ENCODE measurements around the gene AFF3. TPM values are rescaled to one million over a fixed set of nuclear protein-coding genes. Genes with fewer than 3 reads are reported as not detected.

The AFF3 gene
- total and polyA plus RNA-seq, 7 donors: 0.46 to 25.0 (median 18.6) TPM

DNA sequence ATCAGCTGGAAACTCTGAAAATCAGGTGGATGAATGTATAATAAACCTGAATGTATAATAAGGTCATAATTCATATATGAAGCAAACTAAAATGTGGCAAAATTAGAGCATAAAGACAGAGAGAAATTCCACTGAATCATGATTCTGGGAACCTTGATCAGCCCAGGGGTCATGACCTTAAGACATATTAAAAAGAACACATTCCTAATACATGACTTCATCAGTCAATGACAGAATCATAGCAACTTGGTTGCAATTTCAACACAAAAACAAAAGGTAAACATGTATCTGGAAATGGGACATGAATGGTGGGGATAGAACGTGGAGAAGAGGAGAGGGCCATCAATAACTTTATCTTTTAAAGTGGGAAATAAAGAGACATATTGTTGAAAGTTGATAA, 17.6 kb downstream of the AFF3 start:
- Histone ChIP-seq H3K27ac (no peak overlapping the region), H3K9me3 (no peaks in the 10 kb centered on the region), H3K36me3 (no peaks in the 10 kb centered on the region), H3K4me1 (peaks cover 0 to 9% (median 0%) of the 10 kb centered on the region in 4 donors), H3K27me3 (no peaks in the 10 kb centered on the region), H3K4me3 (no peak overlapping the region)
- intact Hi-C loops (cut with DNase I): no loop called here
- DNase-seq: no peak
- 67 to 84% methylated on average over 1 of the region's 1 CpG for WGBS, 2 donors
- TF ChIP-seq POLR2A (IDR thresholded peaks at IDR 0.05) (no peak), POLR2AphosphoS5 (IDR thresholded peaks at IDR 0.05) (no peak)
- TF ChIP-seq, protein P1, sequence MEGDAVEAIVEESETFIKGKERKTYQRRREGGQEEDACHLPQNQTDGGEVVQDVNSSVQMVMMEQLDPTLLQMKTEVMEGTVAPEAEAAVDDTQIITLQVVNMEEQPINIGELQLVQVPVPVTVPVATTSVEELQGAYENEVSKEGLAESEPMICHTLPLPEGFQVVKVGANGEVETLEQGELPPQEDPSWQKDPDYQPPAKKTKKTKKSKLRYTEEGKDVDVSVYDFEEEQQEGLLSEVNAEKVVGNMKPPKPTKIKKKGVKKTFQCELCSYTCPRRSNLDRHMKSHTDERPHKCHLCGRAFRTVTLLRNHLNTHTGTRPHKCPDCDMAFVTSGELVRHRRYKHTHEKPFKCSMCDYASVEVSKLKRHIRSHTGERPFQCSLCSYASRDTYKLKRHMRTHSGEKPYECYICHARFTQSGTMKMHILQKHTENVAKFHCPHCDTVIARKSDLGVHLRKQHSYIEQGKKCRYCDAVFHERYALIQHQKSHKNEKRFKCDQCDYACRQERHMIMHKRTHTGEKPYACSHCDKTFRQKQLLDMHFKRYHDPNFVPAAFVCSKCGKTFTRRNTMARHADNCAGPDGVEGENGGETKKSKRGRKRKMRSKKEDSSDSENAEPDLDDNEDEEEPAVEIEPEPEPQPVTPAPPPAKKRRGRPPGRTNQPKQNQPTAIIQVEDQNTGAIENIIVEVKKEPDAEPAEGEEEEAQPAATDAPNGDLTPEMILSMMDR (IDR thresholded peaks at IDR 0.05): no peak

GRCh38 chr2:100121124-100121718, 21.2 kb downstream of the AFF3 start:
- H3K4me1 ChIP-seq: peaks cover 0 to 6% (median 0%) of the 10 kb centered on the region in 4 donors
- no peak for DNase-seq
- WGBS, 2 donors: 85 to 91% methylated on average over 4 of the region's 4 CpGs
- H3K27ac ChIP-seq: no peak overlapping the region
- intact Hi-C loops (cut with DNase I): no loop called here
- no peak overlapping the region for H3K4me3 ChIP-seq
- peaks cover 0 to 4% (median 0%) of the 10 kb centered on the region in 4 donors for H3K9me3 ChIP-seq
- TF ChIP-seq EP300 (IDR thresholded peaks at IDR 0.05) (no peak), POLR2AphosphoS5 (IDR thresholded peaks at IDR 0.05) (no peak), POLR2A (IDR thresholded peaks at IDR 0.05) (no peak)
- TF ChIP-seq, protein P1 (IDR thresholded peaks at IDR 0.05): no peak
- no peaks in the 10 kb centered on the region for H3K36me3 ChIP-seq
- no peaks in the 10 kb centered on the region for H3K27me3 ChIP-seq

GRCh38 chr2:100119235-100119634, 23.2 kb downstream of the AFF3 start:
- 42 to 66% methylated on average over 1 of the region's 1 CpG for WGBS, 2 donors
- Histone ChIP-seq H3K36me3 (no peaks in the 10 kb centered on the region), H3K4me1 (no peaks in the 10 kb centered on the region), H3K27ac (no peak overlapping the region), H3K9me3 (peaks cover 0 to 4% (median 0%) of the 10 kb centered on the region in 4 donors), H3K4me3 (no peak overlapping the region), H3K27me3 (no peaks in the 10 kb centered on the region)
- TF ChIP-seq POLR2A (IDR thresholded peaks at IDR 0.05) (no peak), POLR2AphosphoS5 (IDR thresholded peaks at IDR 0.05) (no peak), EP300 (IDR thresholded peaks at IDR 0.05) (no peak)
- TF ChIP-seq, protein P1 (IDR thresholded peaks at IDR 0.05): no peak
- no peak for DNase-seq
- intact Hi-C loops (cut with DNase I): no loop called here

GRCh38 chr2:100113990-100114433, 28.4 kb downstream of the AFF3 start:
- Histone ChIP-seq H3K4me1 (peaks cover 0 to 11% (median 0%) of the 10 kb centered on the region in 4 donors), H3K27me3 (no peaks in the 10 kb centered on the region), H3K27ac (no peak overlapping the region), H3K36me3 (no peaks in the 10 kb centered on the region), H3K9me3 (peaks cover 0 to 4% (median 0%) of the 10 kb centered on the region in 4 donors), H3K4me3 (no peak overlapping the region)
- TF ChIP-seq, protein P1 (IDR thresholded peaks at IDR 0.05): no peak
- no peak for TF ChIP-seq POLR2AphosphoS5 (IDR thresholded peaks at IDR 0.05)
- TF ChIP-seq EP300 (IDR thresholded peaks at IDR 0.05): no peak
- no peak for TF ChIP-seq POLR2A (IDR thresholded peaks at IDR 0.05)
- no peak for DNase-seq
- intact Hi-C loops (cut with DNase I): no loop called here
- 52 to 84% methylated on average over 2 of the region's 2 CpGs for WGBS, 2 donors

- Histone ChIP-seq H3K36me3 (no peaks in the 10 kb centered on the region), H3K9me3 (no peaks in the 10 kb centered on the region), H3K27me3 (no peaks in the 10 kb centered on the region), H3K27ac (no peak overlapping the region), H3K4me3 (no peak overlapping the region), H3K4me1 (peaks cover 0 to 40% (median 15%) of the 10 kb centered on the region in 4 donors)
- WGBS, 2 donors: 52 to 58% methylated on average over 2 of the region's 2 CpGs
- TF ChIP-seq, protein P1 (IDR thresholded peaks at IDR 0.05): no peak
- TF ChIP-seq POLR2A (IDR thresholded peaks at IDR 0.05) (no peak), EP300 (IDR thresholded peaks at IDR 0.05) (no peak), POLR2AphosphoS5 (IDR thresholded peaks at IDR 0.05) (no peak)
- intact Hi-C loops (cut with DNase I): no loop called here
- no peak for DNase-seq
Observed at GRCh38 chr2:100110614-100111000, 31.8 kb downstream of the AFF3 start.
